HUES6 (cell line): ENCODE measurements around the gene BATF2.
"Not testable (repeated sequence)": the region's sequence is repeated elsewhere in the genome, so short reads cannot be mapped to it uniquely, and the experiment has no call there.

ENCODE experiments used
- H3K27ac ChIP-seq: 2 replicates; pipeline ENCODE4 v1.7.0; 2013; ENCODE audit warnings: low read depth, mild to moderate bottlenecking, low read length, inconsistent platforms
- H3K27me3 ChIP-seq: 2 replicates; pipeline ENCODE4 v1.6.1; 2013; ENCODE audit warnings: low read length; ENCODE audit not compliant: control insufficient read depth, insufficient read depth
- H3K36me3 ChIP-seq: 2 replicates; pipeline ENCODE4 v1.6.1; 2013; ENCODE audit warnings: low read length; ENCODE audit not compliant: control insufficient read depth, insufficient read depth
- H3K4me1 ChIP-seq: 2 replicates; pipeline ENCODE4 v1.6.1; 2013; ENCODE audit warnings: low read length; ENCODE audit not compliant: control insufficient read depth, insufficient read depth
- H3K4me3 ChIP-seq: 2 replicates; pipeline ENCODE4 v1.5.1; 2013; ENCODE audit warnings: low read depth, low read length
- H3K9ac ChIP-seq: one replicate; pipeline ENCODE4 v1.6.1; 2013; ENCODE audit warnings: mild to moderate bottlenecking, low read length
- H3K9me3 ChIP-seq: 2 replicates; pipeline ENCODE4 v1.6.1; 2013; ENCODE audit warnings: low read depth, low read length; ENCODE audit not compliant: control insufficient read depth, insufficient read depth

Gene BATF2

GRCh38 chr11:65027213-65028067 lies 30.7 kb upstream of the BATF2 start, which contains the start of gene SNX15:
SNX15 (plus strand) TSS chr11:65027439; CDS start chr11:65027538, 99 bp downstream.
- peak within 1 kb of the TSS; percentile 49; the same call in 1 of the 2 replicates for H3K27ac ChIP-seq
- H3K9ac ChIP-seq: peak within 1 kb of the TSS; percentile 75
- no peaks in the 10 kb centered on the region for H3K27me3 ChIP-seq
- peaks cover under 1% of the 10 kb centered on the region; the same call in 1 of the 2 replicates for H3K36me3 ChIP-seq
- no peaks in the 10 kb centered on the region for H3K9me3 ChIP-seq
- peaks cover 8% of the 10 kb centered on the region; the same call in 1 of the 2 replicates for H3K4me1 ChIP-seq
- peak within 1 kb of the TSS; percentile 76 for H3K4me3 ChIP-seq

- H3K4me3 ChIP-seq: peak overlapping the region; percentile 76
- H3K27me3 ChIP-seq: no peaks in the 10 kb centered on the region
- peaks cover 6% of the 10 kb centered on the region for H3K36me3 ChIP-seq
- no peaks in the 10 kb centered on the region for H3K9me3 ChIP-seq
- H3K27ac ChIP-seq: no peak overlapping the region
- H3K9ac ChIP-seq: no peak overlapping the region
- H3K4me1 ChIP-seq: peaks cover 8% of the 10 kb centered on the region; the same call in 1 of the 2 replicates
These were observed 30.0 kb upstream of the BATF2 start for GRCh38 chr11:65026810-65027209.

- H3K36me3 ChIP-seq: peaks cover 32% of the 10 kb centered on the region
- not testable (repeated sequence) for H3K9ac ChIP-seq, H3K27me3 ChIP-seq, H3K4me3 ChIP-seq, H3K27ac ChIP-seq, H3K4me1 ChIP-seq, H3K9me3 ChIP-seq
These were observed 26.7 kb upstream of the BATF2 start for GRCh38 chr11:65023502-65023901.

- Histone ChIP-seq H3K9ac (no peak overlapping the region), H3K9me3 (no peaks in the 10 kb centered on the region), H3K4me1 (no peaks in the 10 kb centered on the region), H3K36me3 (peaks cover 48% of the 10 kb centered on the region), H3K27me3 (no peaks in the 10 kb centered on the region), H3K4me3 (no peak overlapping the region), H3K27ac (no peak overlapping the region)
These were observed 24.7 kb upstream of the BATF2 start for GRCh38 chr11:65021509-65021908.

- H3K4me3 ChIP-seq: no peak overlapping the region
- peaks cover 52% of the 10 kb centered on the region for H3K36me3 ChIP-seq
- no peaks in the 10 kb centered on the region for H3K9me3 ChIP-seq
- no peak overlapping the region for H3K27ac ChIP-seq
- no peak overlapping the region for H3K9ac ChIP-seq
- H3K4me1 ChIP-seq: no peaks in the 10 kb centered on the region
- no peaks in the 10 kb centered on the region for H3K27me3 ChIP-seq
These were observed 24.2 kb upstream of the BATF2 start for GRCh38 chr11:65021003-65021402.

- Histone ChIP-seq H3K4me3 (no peak overlapping the region), H3K36me3 (peaks cover 52% of the 10 kb centered on the region), H3K27ac (no peak overlapping the region), H3K9ac (no peak overlapping the region), H3K9me3 (no peaks in the 10 kb centered on the region), H3K27me3 (no peaks in the 10 kb centered on the region), H3K4me1 (no peaks in the 10 kb centered on the region)
These were observed 23.1 kb upstream of the BATF2 start for GRCh38 chr11:65019824-65020223.

- Histone ChIP-seq H3K36me3 (peaks cover 52% of the 10 kb centered on the region), H3K9ac (no peak overlapping the region), H3K9me3 (no peaks in the 10 kb centered on the region), H3K4me3 (no peak overlapping the region), H3K4me1 (no peaks in the 10 kb centered on the region), H3K27me3 (no peaks in the 10 kb centered on the region), H3K27ac (no peak overlapping the region)
These were observed 21.2 kb upstream of the BATF2 start for GRCh38 chr11:65017937-65018336.

GRCh38 chr11:65016705-65017104 lies 19.9 kb upstream of the BATF2 start:
- H3K27me3 ChIP-seq: no peaks in the 10 kb centered on the region
- no peaks in the 10 kb centered on the region for H3K9me3 ChIP-seq
- H3K36me3 ChIP-seq: peaks cover 45% of the 10 kb centered on the region
- no peak overlapping the region for H3K9ac ChIP-seq
- H3K4me1 ChIP-seq: no peaks in the 10 kb centered on the region
- no peak overlapping the region for H3K27ac ChIP-seq
- no peak overlapping the region for H3K4me3 ChIP-seq

GRCh38 chr11:65014726-65015227 lies 18.0 kb upstream of the BATF2 start:
- no peaks in the 10 kb centered on the region for H3K27me3 ChIP-seq
- H3K9ac ChIP-seq: peak overlapping the region; percentile 84
- no peaks in the 10 kb centered on the region for H3K4me1 ChIP-seq
- H3K4me3 ChIP-seq: peak overlapping the region; percentile 85
- no peaks in the 10 kb centered on the region for H3K9me3 ChIP-seq
- peaks cover 29% of the 10 kb centered on the region for H3K36me3 ChIP-seq
- H3K27ac ChIP-seq: peak overlapping the region; percentile 65; the same call in 1 of the 2 replicates

GRCh38 chr11:65013888-65014725 lies 17.3 kb upstream of the BATF2 start, which contains the start of gene ARL2:
ARL2 (plus strand) TSS chr11:65014160; CDS start chr11:65014208, 48 bp downstream.
- Histone ChIP-seq H3K9me3 (no peaks in the 10 kb centered on the region), H3K27me3 (no peaks in the 10 kb centered on the region), H3K9ac (peak within 1 kb of the TSS; percentile 84), H3K27ac (peak within 1 kb of the TSS; percentile 81), H3K36me3 (peaks cover 25% of the 10 kb centered on the region), H3K4me3 (peak within 1 kb of the TSS; percentile 85), H3K4me1 (no peaks in the 10 kb centered on the region)
